Astrocyte (in vitro differentiated cells and primary cell): ENCODE data around the gene SMIM7.

ENCODE experiments used
- CTCF ChIP-seq: IDR thresholded peaks from 2 replicates; pipeline ENCODE4 v1.5.1; 2011; ENCODE audit warnings: low read depth, mild to moderate bottlenecking, inconsistent platforms, low read length, moderate library complexity; ENCODE audit not compliant: insufficient read depth
- EZH2 ChIP-seq: IDR thresholded peaks from 2 replicates; pipeline ENCODE4 v1.6.1; 2012; ENCODE audit warnings: mild to moderate bottlenecking, low read length, inconsistent platforms; ENCODE audit not compliant: insufficient read depth

- TF ChIP-seq CTCF (no peak), EZH2 (no peak)
Measured at GRCh38 chr19:16612636-16613035, 47.3 kb downstream of the SMIM7 start.
